Smooth muscle cell of bladder (primary cell): Measurements from ENCODE around the gene DNASE1. TPM values are rescaled to one million over a fixed set of nuclear protein-coding genes. Genes with fewer than 3 reads are reported as not detected.

Experiments
- total RNA-seq: library from RNA; depleted of rRNA; stranded (reverse); fragments of >200 nt; gene quantifications from 2 replicates; pipeline ENCODE4 v1.2.3, GENCODE V29; 2014

Gene DNASE1
- total RNA-seq: 16.6 and 17.7 TPM in 2 replicates

GRCh38 chr16:3654249-3654991 lies at the start of gene DNASE1:
DNASE1 (plus strand) TSS chr16:3654691; CDS start chr16:3655374, 683 bp downstream.

GRCh38 chr16:3611146-3611975 lies 43.1 kb upstream of the DNASE1 start, which contains the start of gene SLX4:
SLX4 (minus strand) TSS chr16:3611606; CDS start chr16:3608964, 2,642 bp downstream.

Other genes starting within 250 kb of the DNASE1 start
- gene ZNF597, start 211.2 kb upstream of the DNASE1 start, total RNA-seq: 1.3 and 1.4 TPM in 2 replicates
- 7.4 and 10.1 TPM in 2 replicates for gene NAA60, start 211.0 kb upstream of the DNASE1 start, total RNA-seq
- not detected in 2 replicates for gene C16orf90, start 159.2 kb upstream of the DNASE1 start, total RNA-seq
- gene CLUAP1, start 153.7 kb upstream of the DNASE1 start, total RNA-seq: 24.0 and 30.1 TPM in 2 replicates
- gene NLRC3, start 77.3 kb upstream of the DNASE1 start, total RNA-seq: under 0.01 and 0.09 TPM in 2 replicates
- gene SLX4, start 43.1 kb upstream of the DNASE1 start, total RNA-seq: 2.1 and 2.7 TPM in 2 replicates
- 51.8 and 56.5 TPM in 2 replicates for gene TRAP1, start 62.8 kb downstream of the DNASE1 start, total RNA-seq
- 16.6 and 18.5 TPM in 2 replicates for gene CREBBP, start 226.0 kb downstream of the DNASE1 start, total RNA-seq